A673 (cell line): ENCODE measurements around the gene VSTM2L. TPM values are rescaled to one million over a fixed set of nuclear protein-coding genes. Genes with fewer than 3 reads are reported as not detected.

Experiments
- BruUV-seq: library from RNA; stranded (reverse); fragments of 400-500 nt; replicated peaks from 2 replicates; lab custom pipeline; 2021; lab: Mats Ljungman, UMichigan
- CTCF ChIA-PET: fragments of 300-600 bp; sonication (Branson Sonifier 250); formaldehyde crosslinking; loops from one replicate; lab custom pipeline; 2022; ENCODE audit warnings: antibody characterized with exemption; lab: Charles Lee
- POLR2A ChIA-PET: fragments of 300-600 bp; sonication (Branson Sonifier 250); formaldehyde crosslinking; loops from one replicate; lab custom pipeline; 2022; ENCODE audit warnings: antibody characterized with exemption; ENCODE audit not compliant: low non-redundant PET; lab: Charles Lee
- DNase-seq: peaks from one replicate; pipeline ENCODE4 v3.0.0-alpha.2; 2015; ENCODE audit warnings: low spot score
- H3K27ac ChIP-seq: fragments of 200-600 bp; sonication (generic); 2 replicates; pipeline ENCODE4 v1.5.1; 2016; ENCODE audit warnings: mixed run types, low read depth, mild to moderate bottlenecking, mixed read lengths, antibody characterized with exemption, low read length; ENCODE audit not compliant: poor library complexity, severe bottlenecking
- H3K27me3 ChIP-seq: fragments of 200-600 bp; sonication (generic); replicated peaks from 2 replicates; pipeline ENCODE4 v1.6.1; 2017; ENCODE audit warnings: mixed run types, low read depth, mild to moderate bottlenecking, mixed read lengths, antibody characterized with exemption, low read length; ENCODE audit not compliant: insufficient read depth, poor library complexity
- H3K36me3 ChIP-seq: fragments of 200-600 bp; sonication (generic); 2 replicates; pipeline ENCODE4 v1.6.1; 2016; ENCODE audit warnings: mixed run types, mild to moderate bottlenecking, mixed read lengths, antibody characterized with exemption, low read length; ENCODE audit not compliant: insufficient read depth, poor library complexity, severe bottlenecking
- H3K4me1 ChIP-seq: fragments of 200-600 bp; sonication (generic); 2 replicates; pipeline ENCODE4 v1.6.1; 2017; ENCODE audit warnings: mixed run types, mild to moderate bottlenecking, mixed read lengths, antibody characterized with exemption, low read length; ENCODE audit not compliant: insufficient read depth, poor library complexity, severe bottlenecking
- H3K4me3 ChIP-seq: fragments of 200-600 bp; sonication (generic); 2 replicates; pipeline ENCODE4 v1.5.1; 2016; ENCODE audit warnings: low read depth, mixed run types, mild to moderate bottlenecking, mixed read lengths, low read length; ENCODE audit not compliant: poor library complexity, severe bottlenecking
- H3K9me3 ChIP-seq: fragments of 200-600 bp; sonication (generic); 2 replicates; pipeline ENCODE4 v1.6.1; 2016; ENCODE audit warnings: mixed run types, low read depth, mild to moderate bottlenecking, mixed read lengths, antibody characterized with exemption, low read length; ENCODE audit not compliant: poor library complexity, severe bottlenecking
- EZH2 ChIP-seq: fragments of 200-600 bp; sonication (generic); IDR thresholded peaks from 2 replicates; pipeline ENCODE4 v1.6.1; 2017; ENCODE audit warnings: borderline replicate concordance, low read depth, mild to moderate bottlenecking, mixed read lengths, antibody characterized with exemption, low read length; ENCODE audit not compliant: poor library complexity, severe bottlenecking
- intact Hi-C: fragments of 100-400 bp; cut with micrococcal nuclease; formaldehyde crosslinking; loops from one replicate; pipeline ENCODE4 v1.10.0; 2022; ENCODE audit not compliant: unreplicated experiment
- total RNA-seq: library from RNA; stranded (reverse); gene quantifications from 2 replicates; pipeline ENCODE4 v1.2.3, GENCODE V29; 2021
- TF ChIP-seq, protein P1 (sequence below): fragments of 300-800, 200-600 bp; sonication (generic); conservative IDR thresholded peaks from 2 replicates; pipeline ENCODE4 v1.5.1; 2017; ENCODE audit warnings: low read depth, mild to moderate bottlenecking, antibody characterized with exemption, low read length, moderate library complexity, mixed read lengths

VSTM2L gene
- total RNA-seq, 1 experiment from 2014 or later = 23.3 TPM

DNA sequence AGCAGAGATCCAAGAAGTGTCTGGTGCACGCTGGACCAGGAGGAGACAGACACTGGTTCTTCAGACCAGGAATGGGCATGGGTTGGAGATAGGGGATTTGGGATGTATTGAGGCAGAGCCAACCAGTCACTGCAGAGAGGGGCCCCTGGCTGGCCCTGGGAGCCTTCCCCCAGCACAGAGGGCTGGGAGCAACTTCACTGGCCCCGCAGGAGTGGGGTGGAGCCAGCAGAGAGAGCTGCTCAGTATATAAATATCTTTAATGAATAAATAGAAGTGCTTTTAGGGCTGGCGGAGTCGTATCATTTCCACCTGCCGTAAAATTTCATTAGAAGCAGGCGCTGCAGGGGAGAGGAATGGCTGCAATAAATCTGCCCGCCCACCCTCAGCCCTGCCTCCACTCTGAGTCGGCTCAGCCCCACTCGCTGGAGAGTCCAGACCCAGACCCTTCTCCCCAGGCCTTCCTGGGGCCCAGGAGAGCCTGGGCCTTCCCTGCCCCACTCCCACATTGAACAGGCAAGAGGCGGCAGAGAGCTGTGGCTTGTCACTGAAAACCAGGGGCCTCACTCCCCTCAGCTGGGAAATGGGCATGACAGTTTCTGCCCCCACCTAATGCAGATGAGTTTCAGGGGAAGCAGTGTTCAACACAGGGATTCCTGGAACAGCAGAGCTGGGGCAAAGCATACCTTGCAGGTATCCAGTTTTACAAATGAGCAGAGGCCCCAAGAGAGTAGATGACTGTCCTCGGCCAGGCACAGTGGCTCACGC is 23.9 kb upstream of the VSTM2L start:
- TF ChIP-seq, protein P1, sequence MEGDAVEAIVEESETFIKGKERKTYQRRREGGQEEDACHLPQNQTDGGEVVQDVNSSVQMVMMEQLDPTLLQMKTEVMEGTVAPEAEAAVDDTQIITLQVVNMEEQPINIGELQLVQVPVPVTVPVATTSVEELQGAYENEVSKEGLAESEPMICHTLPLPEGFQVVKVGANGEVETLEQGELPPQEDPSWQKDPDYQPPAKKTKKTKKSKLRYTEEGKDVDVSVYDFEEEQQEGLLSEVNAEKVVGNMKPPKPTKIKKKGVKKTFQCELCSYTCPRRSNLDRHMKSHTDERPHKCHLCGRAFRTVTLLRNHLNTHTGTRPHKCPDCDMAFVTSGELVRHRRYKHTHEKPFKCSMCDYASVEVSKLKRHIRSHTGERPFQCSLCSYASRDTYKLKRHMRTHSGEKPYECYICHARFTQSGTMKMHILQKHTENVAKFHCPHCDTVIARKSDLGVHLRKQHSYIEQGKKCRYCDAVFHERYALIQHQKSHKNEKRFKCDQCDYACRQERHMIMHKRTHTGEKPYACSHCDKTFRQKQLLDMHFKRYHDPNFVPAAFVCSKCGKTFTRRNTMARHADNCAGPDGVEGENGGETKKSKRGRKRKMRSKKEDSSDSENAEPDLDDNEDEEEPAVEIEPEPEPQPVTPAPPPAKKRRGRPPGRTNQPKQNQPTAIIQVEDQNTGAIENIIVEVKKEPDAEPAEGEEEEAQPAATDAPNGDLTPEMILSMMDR = no peak
- no peak for TF ChIP-seq EZH2
- intact Hi-C loops = no loop called here
- no peaks in the 10 kb centered on the region for H3K9me3 ChIP-seq
- H3K27me3 ChIP-seq = no peaks in the 10 kb centered on the region
- ChIA-PET POLR2A (no interaction called here), CTCF (no interaction called here)
- no peak overlapping the region for H3K27ac ChIP-seq
- peak; percentile 55 for DNase-seq
- no TSS peak for BruUV-seq
- no peak overlapping the region for H3K4me3 ChIP-seq
- H3K36me3 ChIP-seq = no peaks in the 10 kb centered on the region
- peaks cover 19% of the 10 kb centered on the region for H3K4me1 ChIP-seq

DNA sequence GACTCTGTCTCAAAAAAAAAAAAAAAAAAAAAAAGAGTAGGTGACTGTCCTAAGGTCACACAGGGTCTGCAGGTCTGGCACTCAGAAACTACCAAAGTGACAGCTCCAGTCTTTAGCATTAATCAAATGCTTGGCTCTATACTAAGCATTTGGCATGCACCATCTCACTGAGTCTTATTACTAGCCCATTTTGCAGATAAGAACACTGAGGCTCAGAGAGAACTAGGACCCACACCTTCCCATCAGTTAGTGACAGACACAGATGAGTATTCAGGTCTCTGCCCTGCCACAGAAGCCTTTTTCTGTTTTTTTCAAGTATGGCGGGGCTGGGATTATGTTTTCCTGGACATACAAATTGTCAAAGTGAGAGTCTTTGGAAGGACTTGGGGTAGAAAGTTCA is 23.1 kb upstream of the VSTM2L start:
- intact Hi-C loops = no loop called here
- ChIA-PET POLR2A (no interaction called here), CTCF (interaction anchor here (0.6 kb wide), 1 partner anchor 113 kb away, joined by 5 read pairs; no protein-coding TSS in a partner anchor)
- Histone ChIP-seq H3K27ac (no peak overlapping the region), H3K36me3 (no peaks in the 10 kb centered on the region), H3K27me3 (no peaks in the 10 kb centered on the region), H3K9me3 (no peaks in the 10 kb centered on the region), H3K4me1 (peaks cover 19% of the 10 kb centered on the region), H3K4me3 (no peak overlapping the region)
- BruUV-seq = no TSS peak
- no peak for DNase-seq
- TF ChIP-seq EZH2 = no peak
- TF ChIP-seq, protein P1 = no peak

DNA sequence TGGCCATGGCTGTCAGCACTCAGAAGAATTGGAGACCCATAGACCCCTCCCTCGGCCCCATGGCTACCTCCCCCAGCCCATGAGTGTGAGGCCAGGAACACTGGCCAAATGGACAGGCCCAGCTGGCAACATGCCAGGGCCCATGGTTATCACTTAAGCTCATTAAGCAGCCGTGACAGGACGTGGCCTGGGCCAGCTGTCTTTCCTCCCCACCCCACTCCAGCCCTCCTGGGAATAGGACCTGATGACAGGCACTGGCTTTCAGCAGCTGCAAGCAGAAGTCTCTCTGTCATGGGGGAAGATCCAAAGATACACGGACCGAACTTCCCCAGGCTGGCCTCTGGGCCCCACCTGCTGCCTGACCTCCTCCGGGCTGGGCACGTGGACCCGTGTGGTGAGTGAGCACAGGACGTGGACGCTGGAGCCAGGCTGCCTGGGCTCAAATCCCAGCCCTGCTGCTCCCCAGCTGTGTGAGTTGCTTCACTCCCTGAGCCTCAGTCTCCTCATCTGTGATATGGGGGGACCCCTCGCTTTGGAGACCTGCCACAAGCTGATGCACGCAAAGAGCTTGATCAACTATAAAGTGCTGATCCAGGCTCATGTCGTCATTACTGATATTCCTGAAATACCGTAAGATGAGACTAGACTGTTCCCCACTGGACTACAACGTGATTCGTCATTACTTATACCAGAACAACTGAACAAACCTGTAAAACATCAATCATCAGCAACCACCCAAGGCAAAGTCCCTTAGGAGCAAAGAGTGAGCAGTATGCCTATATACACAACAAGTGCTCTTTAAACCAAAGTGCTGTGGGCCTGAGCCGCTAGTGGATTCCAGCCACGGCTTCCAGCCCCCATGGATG is 22.0 kb upstream of the VSTM2L start:
- H3K27ac ChIP-seq = no peak overlapping the region
- H3K36me3 ChIP-seq = no peaks in the 10 kb centered on the region
- TF ChIP-seq, protein P1 = no peak
- no peak for TF ChIP-seq EZH2
- POLR2A ChIA-PET = no interaction called here
- peaks cover 19% of the 10 kb centered on the region for H3K4me1 ChIP-seq
- no peak overlapping the region for H3K4me3 ChIP-seq
- no peaks in the 10 kb centered on the region for H3K27me3 ChIP-seq
- no peaks in the 10 kb centered on the region for H3K9me3 ChIP-seq
- CTCF ChIA-PET = no interaction called here
- intact Hi-C loops = no loop called here
- no TSS peak for BruUV-seq
- DNase-seq = peak; percentile 65
